HEK293T (cell line): Measurements from ENCODE around the gene ITSN1.

Source experiments
- ARNT ChIP-seq: fragments of 450-650 bp; IDR thresholded peaks from 2 replicates; pipeline ENCODE4 v1.6.1; 2017; ENCODE audit warnings: mild to moderate bottlenecking
- BHLHE40 ChIP-seq: fragments of 450-650 bp; IDR thresholded peaks from 2 replicates; pipeline ENCODE4 v1.6.1; 2016; ENCODE audit warnings: mild to moderate bottlenecking, moderate library complexity, borderline replicate concordance
- ELF4 ChIP-seq: fragments of 450-650 bp; IDR thresholded peaks from 2 replicates; pipeline ENCODE4 v1.6.1; 2017; ENCODE audit warnings: antibody characterized with exemption
- FOXA1 ChIP-seq: fragments of 450-650 bp; IDR thresholded peaks from 2 replicates; pipeline ENCODE4 v1.6.1; 2016; ENCODE audit warnings: mild to moderate bottlenecking
- FOXK2 ChIP-seq: fragments of 450-650 bp; IDR thresholded peaks from 2 replicates; pipeline ENCODE4 v1.6.1; 2016; ENCODE audit warnings: mild to moderate bottlenecking
- FOXM1 ChIP-seq: fragments of 450-650 bp; IDR thresholded peaks from 2 replicates; pipeline ENCODE4 v1.6.1; 2017; ENCODE audit warnings: mild to moderate bottlenecking, borderline replicate concordance
- HDGF ChIP-seq: fragments of 450-650 bp; IDR thresholded peaks from 2 replicates; pipeline ENCODE4 v1.6.1; 2017; ENCODE audit warnings: antibody characterized with exemption, borderline replicate concordance
- SP1 ChIP-seq: fragments of 450-650 bp; IDR thresholded peaks from 2 replicates; pipeline ENCODE4 v1.6.1; 2017
- SUZ12 ChIP-seq: fragments of 450-650 bp; IDR thresholded peaks from 2 replicates; pipeline ENCODE4 v1.6.1; 2016; ENCODE audit warnings: mild to moderate bottlenecking
- TARDBP ChIP-seq: fragments of 450-650 bp; IDR thresholded peaks from 2 replicates; pipeline ENCODE4 v1.6.1; 2016
- ZNF384 ChIP-seq: fragments of 450-650 bp; IDR thresholded peaks from 2 replicates; pipeline ENCODE4 v1.6.1; 2016

DNA sequence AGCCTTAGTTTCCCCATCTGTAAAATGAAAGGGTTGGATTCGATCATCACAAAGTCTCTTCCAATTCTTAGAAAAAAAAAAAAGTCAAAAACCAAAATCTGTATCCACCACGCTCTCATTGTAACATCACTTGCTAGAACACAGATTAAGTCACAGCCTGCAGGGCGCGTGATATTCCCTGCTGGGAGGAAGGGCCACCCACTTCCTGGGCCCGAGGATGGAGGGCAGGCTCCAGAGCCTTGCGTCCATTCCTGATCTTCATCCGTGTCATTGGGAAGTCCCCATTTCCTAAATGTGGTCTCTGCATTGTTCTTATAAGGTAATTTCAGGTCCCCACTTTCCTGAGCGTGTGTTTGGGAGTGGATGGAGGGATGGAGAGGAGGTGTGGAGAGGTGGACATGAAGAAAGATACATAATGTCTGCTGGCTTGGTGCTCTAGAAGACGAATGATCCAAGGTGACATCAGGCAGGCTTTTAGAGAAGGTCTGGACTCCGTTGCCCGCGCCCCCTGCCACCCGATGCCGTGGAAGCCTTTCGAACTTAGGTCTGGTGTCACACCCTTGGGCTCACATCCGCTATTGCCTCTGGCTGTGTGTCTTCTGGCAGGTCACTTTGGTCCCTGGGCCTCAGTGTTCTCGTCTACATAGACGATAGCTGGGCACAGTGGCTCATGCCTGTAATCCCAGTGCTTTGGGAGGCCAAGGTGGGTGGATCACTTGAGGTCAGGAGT, 217.2 kb downstream of the ITSN1 start:
- TF ChIP-seq FOXM1 (no peak), SUZ12 (no peak), BHLHE40 (no peak), HDGF (no peak), ELF4 (no peak), FOXA1 (no peak), SP1 (no peak), ZNF384 (no peak), TARDBP (no peak), FOXK2 (no peak), ARNT (no peak)
